ENCODE measurements around the gene VSIG4. TPM values are rescaled to one million over a fixed set of nuclear protein-coding genes. Genes with fewer than 3 reads are reported as not detected.

VSIG4 gene
- polyA plus RNA-seq, 3 donors: 10.2 to 56.8 (median 25.1) TPM

DNA sequence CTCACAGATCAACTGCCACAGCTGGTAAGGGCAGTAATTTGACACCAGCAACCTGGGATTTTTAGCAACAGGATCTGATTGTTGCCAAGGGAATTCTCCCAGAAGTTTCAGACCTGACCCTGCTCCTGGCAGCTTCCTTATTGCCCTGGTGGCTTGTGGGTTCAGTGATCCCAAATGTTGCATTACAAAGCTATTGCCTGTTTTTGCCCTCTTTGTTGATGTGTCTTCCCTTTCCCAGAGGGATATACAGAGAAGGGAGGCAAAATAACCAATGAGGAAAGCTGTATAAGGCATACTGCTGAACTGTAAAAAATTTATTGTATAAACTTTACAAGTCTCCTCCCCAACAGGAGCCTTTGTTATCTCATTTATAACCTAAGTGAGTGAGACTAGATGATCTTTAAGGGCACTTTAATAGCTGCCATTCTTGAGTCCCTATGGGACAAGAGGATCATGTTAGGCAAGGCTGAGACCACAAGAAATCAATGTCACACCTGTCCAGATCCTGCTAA is 22.2 kb downstream of the VSIG4 start:
- Histone ChIP-seq H3K9ac (ENCODE audit: insufficient read depth, low read length, poor library complexity, severe bottlenecking) (peak overlapping the region; percentile 60), H3K79me2 (ENCODE audit: insufficient read depth, low read length) (peaks cover 52% of the 10 kb centered on the region), H3K4me3 (replicated peaks in 1 of 3; ENCODE audit: low read depth in 2 of 3, low read length in 3 of 3) (peak overlapping the region; percentile 70 to 100 (median 92)), H3K9me3 (replicated peaks in 1 of 2; ENCODE audit: control insufficient read depth in 1 of 2, insufficient read depth in 1 of 2, low read length in 2 of 2) (no peaks in the 10 kb centered on the region), H3K4me2 (replicated peaks; ENCODE audit: extremely low read depth, low read length, poor library complexity, severe bottlenecking) (peak overlapping the region; percentile 94), H3K27ac (ENCODE audit: low read depth in 1 of 2, low read length in 2 of 2) (peak overlapping the region; percentile 64 to 90), H3K4me1 (ENCODE audit: control insufficient read depth in 1 of 2, insufficient read depth in 2 of 2, low read length in 2 of 2) (peaks cover 57 to 100% of the 10 kb centered on the region in 2 donors), H3K36me3 (replicated peaks in 1 of 2; ENCODE audit: control insufficient read depth in 1 of 2, insufficient read depth in 2 of 2, low read length in 2 of 2) (peaks cover 30 to 38% of the 10 kb centered on the region in 2 donors), H4K20me1 (ENCODE audit: insufficient read depth, low read length) (peaks cover 12% of the 10 kb centered on the region), H2AFZ (ENCODE audit: insufficient read depth, low read depth, low read length, poor library complexity, severe bottlenecking) (no peak overlapping the region), H3K27me3 (ENCODE audit: control insufficient read depth in 2 of 2, insufficient read depth in 2 of 2, low read length in 2 of 2) (no peaks in the 10 kb centered on the region)
- intact Hi-C loops (cut with micrococcal nuclease): loop anchor here in 1 of 2 donors (5.0 to 10.0 kb wide), 2 partner anchors 35 to 323 kb away; no protein-coding TSS in a partner anchor
- H3K27me3 Mint-ChIP-seq (ENCODE audit: low read depth in 3 of 3): peaks cover 0 to 1% (median 0%) of the 10 kb centered on the region in 3 donors
- TF ChIP-seq, protein P1, sequence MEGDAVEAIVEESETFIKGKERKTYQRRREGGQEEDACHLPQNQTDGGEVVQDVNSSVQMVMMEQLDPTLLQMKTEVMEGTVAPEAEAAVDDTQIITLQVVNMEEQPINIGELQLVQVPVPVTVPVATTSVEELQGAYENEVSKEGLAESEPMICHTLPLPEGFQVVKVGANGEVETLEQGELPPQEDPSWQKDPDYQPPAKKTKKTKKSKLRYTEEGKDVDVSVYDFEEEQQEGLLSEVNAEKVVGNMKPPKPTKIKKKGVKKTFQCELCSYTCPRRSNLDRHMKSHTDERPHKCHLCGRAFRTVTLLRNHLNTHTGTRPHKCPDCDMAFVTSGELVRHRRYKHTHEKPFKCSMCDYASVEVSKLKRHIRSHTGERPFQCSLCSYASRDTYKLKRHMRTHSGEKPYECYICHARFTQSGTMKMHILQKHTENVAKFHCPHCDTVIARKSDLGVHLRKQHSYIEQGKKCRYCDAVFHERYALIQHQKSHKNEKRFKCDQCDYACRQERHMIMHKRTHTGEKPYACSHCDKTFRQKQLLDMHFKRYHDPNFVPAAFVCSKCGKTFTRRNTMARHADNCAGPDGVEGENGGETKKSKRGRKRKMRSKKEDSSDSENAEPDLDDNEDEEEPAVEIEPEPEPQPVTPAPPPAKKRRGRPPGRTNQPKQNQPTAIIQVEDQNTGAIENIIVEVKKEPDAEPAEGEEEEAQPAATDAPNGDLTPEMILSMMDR (IDR thresholded peaks at IDR 0.05): no peak
- no peak for DNase-seq
- H3K4me1 Mint-ChIP-seq: peaks cover 62% of the 10 kb centered on the region
- peaks cover 0 to 3% (median 0%) of the 10 kb centered on the region in 7 donors for H3K9me3 Mint-ChIP-seq
- peak overlapping the region; percentile 92 to 98 (median 98) for H3K27ac Mint-ChIP-seq
- peaks cover 31 to 46% of the 10 kb centered on the region in 2 donors for H3K36me3 Mint-ChIP-seq
- H3K4me3 Mint-ChIP-seq: peak overlapping the region; percentile 83 to 95

DNA sequence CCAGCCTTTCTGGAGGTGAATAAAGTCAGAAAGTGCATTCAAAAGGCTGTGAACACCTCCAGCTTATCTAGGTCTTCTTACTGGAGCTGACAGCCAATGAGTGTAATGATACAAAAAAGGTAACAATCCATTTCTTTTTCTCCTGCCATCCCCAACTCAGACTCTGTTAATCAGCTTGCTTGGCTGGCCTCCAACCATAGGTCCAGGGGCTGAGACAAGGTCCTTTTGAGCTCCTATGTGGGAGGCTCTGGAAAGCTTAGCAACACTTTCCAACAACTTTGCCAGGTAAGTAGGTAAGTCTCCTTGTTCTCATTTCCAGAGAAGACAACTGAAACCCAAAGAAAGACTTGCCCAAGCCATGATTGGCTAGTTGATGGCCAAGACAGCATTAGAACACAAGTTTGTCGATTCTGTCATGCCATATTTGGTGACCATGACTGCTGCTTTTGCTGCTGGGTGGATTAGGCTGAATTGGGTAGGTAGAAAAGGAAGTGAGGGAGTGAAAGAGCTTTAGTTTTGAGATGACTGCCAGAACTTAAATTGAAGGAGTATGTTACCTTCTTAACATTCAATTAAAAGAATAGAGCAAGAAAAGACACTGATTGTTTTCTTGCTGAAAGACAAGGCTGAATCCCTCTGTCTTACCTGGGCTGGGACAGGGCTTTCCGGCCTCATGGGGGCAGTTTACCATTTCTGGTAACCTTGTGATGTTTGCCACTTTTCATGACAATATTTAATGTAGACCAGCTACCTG is 22.8 kb downstream of the VSIG4 start:
- H3K4me1 Mint-ChIP-seq: peaks cover 68% of the 10 kb centered on the region
- H3K9me3 Mint-ChIP-seq: peaks cover 0 to 3% (median 0%) of the 10 kb centered on the region in 7 donors
- H4K20me1 ChIP-seq (ENCODE audit: insufficient read depth, low read length): peaks cover 12% of the 10 kb centered on the region
- peaks cover 52% of the 10 kb centered on the region for H3K79me2 ChIP-seq (ENCODE audit: insufficient read depth, low read length)
- H3K27me3 Mint-ChIP-seq (ENCODE audit: low read depth in 3 of 3): peaks cover 0 to 1% (median 0%) of the 10 kb centered on the region in 3 donors
- intact Hi-C loops (cut with micrococcal nuclease): loop anchor here in 1 of 2 donors (5.0 to 10.0 kb wide), 2 partner anchors 35 to 322 kb away; no protein-coding TSS in a partner anchor
- H3K4me1 ChIP-seq (ENCODE audit: control insufficient read depth in 1 of 2, insufficient read depth in 2 of 2, low read length in 2 of 2): peaks cover 64 to 100% of the 10 kb centered on the region in 2 donors
- peak overlapping the region; percentile 92 to 98 (median 98) for H3K27ac Mint-ChIP-seq
- no peak overlapping the region for H2AFZ ChIP-seq (ENCODE audit: insufficient read depth, low read depth, low read length, poor library complexity, severe bottlenecking)
- WGBS (ENCODE audit: insufficient coverage): 0% methylated on average over 1 of the region's 2 CpGs
- TF ChIP-seq, protein P1 (IDR thresholded peaks at IDR 0.05): no peak
- peaks cover 31 to 46% of the 10 kb centered on the region in 2 donors for H3K36me3 Mint-ChIP-seq
- DNase-seq: no peak
- peak overlapping the region; percentile 83 to 95 for H3K4me3 Mint-ChIP-seq
- H3K9ac ChIP-seq (ENCODE audit: insufficient read depth, low read length, poor library complexity, severe bottlenecking): peak overlapping the region; percentile 60
- H3K4me2 ChIP-seq (replicated peaks; ENCODE audit: extremely low read depth, low read length, poor library complexity, severe bottlenecking): peak overlapping the region; percentile 94
- H3K4me3 ChIP-seq (replicated peaks in 1 of 3; ENCODE audit: low read depth in 2 of 3, low read length in 3 of 3): peak overlapping the region; percentile 70 to 100 (median 92)
- peak overlapping the region; percentile 64 to 90 for H3K27ac ChIP-seq (ENCODE audit: low read depth in 1 of 2, low read length in 2 of 2)
- H3K9me3 ChIP-seq (replicated peaks in 1 of 2; ENCODE audit: control insufficient read depth in 1 of 2, insufficient read depth in 1 of 2, low read length in 2 of 2): no peaks in the 10 kb centered on the region
- no peaks in the 10 kb centered on the region for H3K27me3 ChIP-seq (ENCODE audit: control insufficient read depth in 2 of 2, insufficient read depth in 2 of 2, low read length in 2 of 2)
- H3K36me3 ChIP-seq (replicated peaks in 1 of 2; ENCODE audit: control insufficient read depth in 1 of 2, insufficient read depth in 2 of 2, low read length in 2 of 2): peaks cover 30 to 38% of the 10 kb centered on the region in 2 donors
